K562 (cell line): ENCODE measurements around the gene MRPS18B. TPM values are rescaled to one million over a fixed set of nuclear protein-coding genes. Genes with fewer than 3 reads are reported as not detected.
A peak's percentile ranks its signal among the peaks of the same experiment; 100 is the strongest.

Source experiments
- ATAC-seq: fragments of 200-7000 bp; cut with Tn5 transposase; 3 replicates; pipeline ENCODE4 v1.9.1; 2020; ENCODE audit warnings: moderate library complexity
- BruUV-seq: library from RNA; stranded (reverse); fragments of 400-500 nt; replicated peaks from 2 replicates; lab custom pipeline; 2021; lab: Mats Ljungman, UMichigan
- CTCF ChIA-PET: fragments of 300-600 bp; formaldehyde crosslinking; extraction: SDS; loops from one replicate; lab custom pipeline; 2021; ENCODE audit warnings: low intra/inter-chr PET ratio; lab: Yijun Ruan, JAX
- POLR2A ChIA-PET: fragments of 300-600, 350-650 bp; sonication (Branson Sonifier 250); formaldehyde crosslinking; extraction: SDS; loops from one replicate; lab custom pipeline; 2021; ENCODE audit warnings: antibody characterized with exemption, inconsistent platforms; lab: Yijun Ruan, JAX
- DNase-seq, 4 experiments: peaks; one replicate each; pipeline versions ENCODE4 v3.0.0 to v3.0.0-alpha.2; 2011 to 2018; ENCODE audit warnings: low spot score in 3 of 4, mixed read lengths in 3 of 4; ENCODE audit errors: extremely low read depth in 1 of 4
- FAIRE-seq: peaks from 2 replicates; lab custom pipeline; 2011; peaks lifted over from hg19 to GRCh38; lab: Jason Lieb, UNC
- H2AFZ ChIP-seq: 2 replicates; pipeline ENCODE4 v1.6.0; 2011; ENCODE audit warnings: low read depth, low read length, control low read depth, inconsistent platforms
- H3K27ac ChIP-seq: fragments of 200-600 bp; 3 replicates; pipeline ENCODE4 v1.8.0; 2011; ENCODE audit warnings: low read depth, mild to moderate bottlenecking, control low read depth, inconsistent platforms, low read length, moderate library complexity, mixed read lengths; ENCODE audit errors: extremely low read depth
- H3K27me3 ChIP-seq, 2 experiments: fragments of 300-600 bp in 1 of 2; 2 replicates in 1 of 2; 3 replicates in 1 of 2; pipeline versions ENCODE4 v1.6.0 to v1.8.0; 2011; ENCODE audit warnings: inconsistent platforms in 2 of 2, low read length in 2 of 2, mild to moderate bottlenecking in 1 of 2, mixed read lengths in 1 of 2, moderate library complexity in 1 of 2; ENCODE audit not compliant: control insufficient read depth in 2 of 2, insufficient read depth in 2 of 2
- H3K36me3 ChIP-seq: fragments of 300-600 bp; 3 replicates; pipeline ENCODE4 v1.8.0; 2011; ENCODE audit warnings: mild to moderate bottlenecking, low read length, inconsistent platforms; ENCODE audit not compliant: control insufficient read depth, insufficient read depth
- H3K4me1 ChIP-seq, 2 experiments: fragments of 200-600 bp in 1 of 2; replicated peaks in 1 of 2; 2 replicates in 1 of 2; 3 replicates in 1 of 2; pipeline versions ENCODE4 v1.5.1 to v1.8.0; 2011; ENCODE audit warnings: inconsistent platforms in 2 of 2, low read length in 2 of 2, mild to moderate bottlenecking in 1 of 2, mixed read lengths in 1 of 2, moderate library complexity in 1 of 2; ENCODE audit not compliant: control insufficient read depth in 2 of 2, insufficient read depth in 2 of 2
- H3K4me2 ChIP-seq: 2 replicates; pipeline ENCODE4 v1.6.1; 2011; ENCODE audit warnings: low read length, control low read depth, inconsistent platforms, mixed read lengths; ENCODE audit not compliant: insufficient read depth
- H3K4me3 ChIP-seq: fragments of 200-600 bp; sonication (generic), shearing (Covaris generic); 2 replicates; pipeline ENCODE4 v1.5.1; 2016; ENCODE audit warnings: control low read depth, inconsistent platforms
- H3K79me2 ChIP-seq: fragments of 200-600 bp; 3 replicates; pipeline ENCODE4 v1.8.0; 2011; ENCODE audit warnings: low read length, inconsistent platforms; ENCODE audit not compliant: control insufficient read depth, insufficient read depth
- H3K9ac ChIP-seq, 2 experiments: 2 replicates each; pipeline versions ENCODE4 v1.6.0 to v1.6.1; 2011; ENCODE audit warnings: low read depth in 2 of 2, low read length in 2 of 2, control low read depth in 1 of 2, inconsistent platforms in 1 of 2, mild to moderate bottlenecking in 1 of 2, mixed read lengths in 1 of 2; ENCODE audit not compliant: insufficient read depth in 1 of 2
- H3K9me1 ChIP-seq: one replicate; pipeline ENCODE4 v1.6.0; 2011; ENCODE audit warnings: inconsistent platforms, mild to moderate bottlenecking, low read length, moderate library complexity; ENCODE audit not compliant: control insufficient read depth, insufficient read depth
- H3K9me3 ChIP-seq: replicated peaks from 2 replicates; pipeline ENCODE4 v1.5.1; 2011; ENCODE audit warnings: low read depth, low read length, inconsistent platforms; ENCODE audit not compliant: control insufficient read depth, insufficient read depth
- H4K20me1 ChIP-seq: replicated peaks from 2 replicates; pipeline ENCODE4 v1.6.1; 2011; ENCODE audit warnings: low read length, inconsistent platforms, mixed read lengths; ENCODE audit not compliant: control insufficient read depth, insufficient read depth
- EP400 ChIP-seq: fragments of 450-650 bp; IDR thresholded peaks from 2 replicates; pipeline ENCODE4 v1.6.1; 2017; ENCODE audit warnings: antibody characterized with exemption, mild to moderate bottlenecking, moderate library complexity
- MYBL2 ChIP-seq, 2 experiments: fragments of 450-650 bp in 1 of 2; sonication (generic) in 1 of 2; formaldehyde crosslinking in 1 of 2; IDR thresholded peaks; 2 replicates each; pipeline versions ENCODE4 v1.6.1 to v1.8.1; 2017 to 2022; ENCODE audit warnings: borderline replicate concordance in 1 of 2, inconsistent platforms in 1 of 2, low read depth in 1 of 2, mild to moderate bottlenecking in 1 of 2, missing genetic modification reagents in 1 of 2, moderate library complexity in 1 of 2
- MYNN ChIP-seq, 2 experiments: sonication (generic); formaldehyde crosslinking in 1 of 2; IDR thresholded peaks; 2 replicates each; pipeline versions ENCODE4 v1.5.0 to v1.6.1; 2016 to 2020; ENCODE audit warnings: antibody characterized with exemption in 1 of 2, missing genetic modification reagents in 1 of 2
- PML ChIP-seq: IDR thresholded peaks from 2 replicates; pipeline ENCODE4 v1.6.1; 2012; ENCODE audit warnings: low read length, inconsistent platforms
- POLR2A ChIP-seq: fragments of 450-650 bp; conservative IDR thresholded peaks from 2 replicates; pipeline ENCODE4 v1.6.1; 2016
- POLR2AphosphoS2 ChIP-seq: IDR thresholded peaks from 2 replicates; pipeline ENCODE4 v1.6.1; 2012; ENCODE audit warnings: low read length, improper control_type of control experiment
- POLR2AphosphoS5 ChIP-seq: IDR thresholded peaks from 2 replicates; pipeline ENCODE4 v1.6.1; 2011; ENCODE audit warnings: mild to moderate bottlenecking, low read depth, low read length, moderate library complexity; ENCODE audit not compliant: control insufficient read depth, insufficient read depth
- SIRT6 ChIP-seq: IDR thresholded peaks from one replicate; pipeline ENCODE4 v1.6.1; 2012; ENCODE audit warnings: low read depth, mild to moderate bottlenecking, control low read depth, inconsistent platforms, low read length, moderate library complexity
- SOX6 ChIP-seq: fragments of 450-650 bp; IDR thresholded peaks from 2 replicates; pipeline ENCODE4 v1.6.1; 2014; ENCODE audit warnings: mild to moderate bottlenecking
- TFAM ChIP-seq: fragments of 250-450 bp; sonication (Bioruptor Pico); conservative IDR thresholded peaks from 2 replicates; pipeline ENCODE4 v1.5.0; 2021; ENCODE audit warnings: mild to moderate bottlenecking, moderate library complexity
- WGBS: fragments of 100-300 bp; shearing (Covaris generic); methylation state at CpG from one replicate; pipeline ENCODE4 v1.1.6; 2016; ENCODE audit warnings: low coverage, mixed read lengths; ENCODE audit not compliant: insufficient coverage; ENCODE audit errors: missing lambda C conversion rate; 5-methylcytosine and 5-hydroxymethylcytosine counted together
- in situ Hi-C: fragments of 300-500 bp; cut with MboI; formaldehyde crosslinking; loops from 4 replicates; pipeline ENCODE4 v1.15.0; 2018; ENCODE audit warnings: inconsistent platforms, mixed read lengths
- intact Hi-C: fragments of 100-400 bp; cut with micrococcal nuclease; formaldehyde crosslinking; loops from 2 replicates; pipeline ENCODE4 v1.14.2; 2022
- polyA plus RNA-seq, 8 experiments: library from polyadenylated mRNA; depleted of rRNA in 4 of 8; stranded (reverse) in 5 of 8; unstranded in 3 of 8; fragments of >200 nt; fragmentation: Nextera tagmentation in 2 of 8; fragmentation: Illumina TruSeq in 1 of 8; extraction: Ambion mirVana in 2 of 8; extraction: Trizol in 1 of 8; gene quantifications; 2 replicates each; pipeline versions ENCODE4 v1.2.1 to v1.2.3, GENCODE V29; 2011 to 2014; ENCODE audit warnings: inconsistent platforms in 1 of 8, missing spikeins in 1 of 8
- total RNA-seq, 7 experiments: library from RNA; depleted of rRNA in 6 of 7; stranded (reverse); fragments of >200 nt in 6 of 7; fragmentation: Illumina TruSeq in 2 of 7; extraction: Trizol in 2 of 7; gene quantifications; 2 replicates each; pipeline versions ENCODE4 v1.2.1 to v1.2.3, GENCODE V29; 2011 to 2021; ENCODE audit warnings: low replicate concordance in 1 of 7
- TF ChIP-seq, protein P1 (sequence below): sonication (generic); formaldehyde crosslinking; IDR thresholded peaks from 2 replicates; pipeline ENCODE4 v1.8.0; 2022; ENCODE audit warnings: missing genetic modification reagents, mild to moderate bottlenecking, borderline replicate concordance
- TF ChIP-seq, protein P2 (sequence below): sonication (generic); formaldehyde crosslinking; IDR thresholded peaks from 2 replicates; pipeline ENCODE4 v1.8.1; 2023; ENCODE audit warnings: mild to moderate bottlenecking, missing genetic modification reagents

MRPS18B gene
- total and polyA plus RNA-seq, 9 of the 15 experiments (the other 6 are each of a cell fraction or from before 2014, with no cell fraction given) = 132 to 383 (median 178) TPM

DNA sequence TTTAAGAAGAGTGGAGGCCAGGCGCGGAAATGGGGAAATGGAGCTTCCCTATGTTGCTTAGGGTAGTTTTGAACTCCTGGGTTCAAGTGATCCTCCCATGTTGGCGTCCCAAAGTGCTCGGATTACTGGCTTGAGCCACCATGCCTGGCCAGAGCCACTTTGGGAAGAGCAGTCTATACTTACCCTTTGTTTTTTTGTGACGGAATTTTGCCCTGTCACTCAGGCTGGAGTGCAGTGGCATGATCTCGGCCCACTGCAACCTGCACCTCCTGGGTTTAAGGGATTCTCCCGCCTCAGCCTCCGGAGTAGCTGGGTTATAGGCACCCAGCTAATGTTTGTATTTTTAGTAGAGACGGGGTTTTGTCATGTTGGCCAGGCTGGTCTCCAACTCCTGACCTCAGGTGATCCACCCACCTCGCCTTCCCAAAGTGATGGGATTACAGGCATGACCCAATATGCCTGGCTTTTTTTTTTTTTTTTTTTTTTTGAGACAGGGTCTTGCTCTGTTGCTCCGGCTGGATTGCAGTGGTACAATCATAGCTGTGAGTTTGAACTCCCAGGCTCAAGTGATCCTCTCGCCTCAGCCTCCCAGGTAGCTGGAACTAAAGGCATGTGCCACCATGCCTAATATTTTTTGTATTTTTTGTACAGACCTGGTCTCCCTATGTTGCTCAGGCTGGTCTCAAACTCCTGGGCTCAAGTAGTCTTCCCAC lies 18.6 kb upstream of the MRPS18B start (continued):
- no peak for TF ChIP-seq TFAM
- TF ChIP-seq, protein P1, sequence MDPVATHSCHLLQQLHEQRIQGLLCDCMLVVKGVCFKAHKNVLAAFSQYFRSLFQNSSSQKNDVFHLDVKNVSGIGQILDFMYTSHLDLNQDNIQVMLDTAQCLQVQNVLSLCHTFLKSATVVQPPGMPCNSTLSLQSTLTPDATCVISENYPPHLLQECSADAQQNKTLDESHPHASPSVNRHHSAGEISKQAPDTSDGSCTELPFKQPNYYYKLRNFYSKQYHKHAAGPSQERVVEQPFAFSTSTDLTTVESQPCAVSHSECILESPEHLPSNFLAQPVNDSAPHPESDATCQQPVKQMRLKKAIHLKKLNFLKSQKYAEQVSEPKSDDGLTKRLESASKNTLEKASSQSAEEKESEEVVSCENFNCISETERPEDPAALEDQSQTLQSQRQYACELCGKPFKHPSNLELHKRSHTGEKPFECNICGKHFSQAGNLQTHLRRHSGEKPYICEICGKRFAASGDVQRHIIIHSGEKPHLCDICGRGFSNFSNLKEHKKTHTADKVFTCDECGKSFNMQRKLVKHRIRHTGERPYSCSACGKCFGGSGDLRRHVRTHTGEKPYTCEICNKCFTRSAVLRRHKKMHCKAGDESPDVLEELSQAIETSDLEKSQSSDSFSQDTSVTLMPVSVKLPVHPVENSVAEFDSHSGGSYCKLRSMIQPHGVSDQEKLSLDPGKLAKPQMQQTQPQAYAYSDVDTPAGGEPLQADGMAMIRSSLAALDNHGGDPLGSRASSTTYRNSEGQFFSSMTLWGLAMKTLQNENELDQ = no peak
- TF ChIP-seq EP400 = no peak
- TF ChIP-seq, all 486 proteins: peak for 5

DNA sequence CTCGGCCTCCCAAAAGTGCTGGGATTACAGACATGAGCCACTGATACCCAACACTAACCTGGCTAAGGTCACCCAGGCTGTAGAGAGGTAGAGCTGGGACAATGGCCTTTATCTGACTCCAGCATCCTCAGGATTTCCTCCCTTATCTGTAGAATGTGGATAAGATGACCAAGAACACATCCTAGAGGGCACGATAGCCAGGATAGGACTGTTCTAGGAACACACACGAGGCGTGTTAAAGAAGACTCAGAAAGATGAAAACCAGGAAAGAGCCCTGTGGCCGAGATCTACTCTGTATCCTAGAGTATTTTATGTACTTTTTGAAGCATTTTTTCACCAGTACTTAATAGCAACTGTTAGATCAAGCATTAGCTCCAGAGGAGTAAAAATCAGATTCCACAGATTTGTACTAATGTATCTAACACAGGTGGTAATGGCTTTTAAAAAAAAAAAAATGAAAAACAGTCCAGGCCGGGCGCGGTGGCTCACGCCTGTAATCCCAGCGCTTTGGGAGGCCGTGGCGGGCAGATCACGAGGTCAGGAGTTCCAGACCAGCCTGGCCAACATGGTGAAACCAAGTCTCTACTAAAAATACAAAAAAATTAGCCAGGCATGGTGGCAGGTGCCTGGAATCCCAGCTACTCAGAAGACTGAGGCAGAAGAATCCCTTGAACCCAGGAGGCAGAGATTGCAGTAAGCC lies 17.9 kb upstream of the MRPS18B start:
- ChIA-PET POLR2A (interaction anchor here (0.6 to 13.5 kb wide), 9 partner anchors 8 to 55 kb away, joined by 3 to 310 read pairs (median 16); partner anchors contain the start of gene ABCF1), CTCF (no interaction called here)
- in situ Hi-C loops (loop anchor here (5.0 kb wide), 1 partner anchor 107 kb away; no protein-coding TSS in a partner anchor), intact Hi-C loops (no loop called here)
- no TSS peak for BruUV-seq
- Histone ChIP-seq H2AFZ (no peak overlapping the region), H3K36me3 (peaks cover 70% of the 10 kb centered on the region), H3K27me3 (no peaks in the 10 kb centered on the region), H3K9me1 (no peaks in the 10 kb centered on the region), H3K9me3 (no peaks in the 10 kb centered on the region), H3K9ac (no peak overlapping the region), H4K20me1 (peaks cover 7% of the 10 kb centered on the region; the same call in 1 of the 2 replicates), H3K4me1 (peaks cover 4 to 11% of the 10 kb centered on the region in 2 experiments; a peak in 4 of 5 replicates), H3K79me2 (no peaks in the 10 kb centered on the region; the same call in 2 of the 3 replicates), H3K4me2 (no peak overlapping the region), H3K27ac (no peak overlapping the region), H3K4me3 (no peak overlapping the region)
- peak; percentile 10 for ATAC-seq
- 67% methylated on average over 13 of the region's 13 CpGs for WGBS
- FAIRE-seq = no peak
- DNase-seq = peak in 1 of 4 experiments; percentile 34
- TF ChIP-seq, protein P2, sequence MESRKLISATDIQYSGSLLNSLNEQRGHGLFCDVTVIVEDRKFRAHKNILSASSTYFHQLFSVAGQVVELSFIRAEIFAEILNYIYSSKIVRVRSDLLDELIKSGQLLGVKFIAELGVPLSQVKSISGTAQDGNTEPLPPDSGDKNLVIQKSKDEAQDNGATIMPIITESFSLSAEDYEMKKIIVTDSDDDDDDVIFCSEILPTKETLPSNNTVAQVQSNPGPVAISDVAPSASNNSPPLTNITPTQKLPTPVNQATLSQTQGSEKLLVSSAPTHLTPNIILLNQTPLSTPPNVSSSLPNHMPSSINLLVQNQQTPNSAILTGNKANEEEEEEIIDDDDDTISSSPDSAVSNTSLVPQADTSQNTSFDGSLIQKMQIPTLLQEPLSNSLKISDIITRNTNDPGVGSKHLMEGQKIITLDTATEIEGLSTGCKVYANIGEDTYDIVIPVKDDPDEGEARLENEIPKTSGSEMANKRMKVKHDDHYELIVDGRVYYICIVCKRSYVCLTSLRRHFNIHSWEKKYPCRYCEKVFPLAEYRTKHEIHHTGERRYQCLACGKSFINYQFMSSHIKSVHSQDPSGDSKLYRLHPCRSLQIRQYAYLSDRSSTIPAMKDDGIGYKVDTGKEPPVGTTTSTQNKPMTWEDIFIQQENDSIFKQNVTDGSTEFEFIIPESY (CRISPR knock-in tag) = peak; percentile 84
- TF ChIP-seq MYNN (IDR thresholded peaks at IDR 0.05) = peak; percentile 14
- TF ChIP-seq MYNN (CRISPR knock-in tag; IDR thresholded peaks at IDR 0.05) = no peak
- TF ChIP-seq POLR2AphosphoS5 = peak; percentile 8; the same call in 1 of the 2 replicates
- no peak for TF ChIP-seq MYBL2 (IDR thresholded peaks at IDR 0.05; ENCODE audit: low read depth)
- TF ChIP-seq MYBL2 (CRISPR knock-in tag; IDR thresholded peaks at IDR 0.05; ENCODE audit: borderline replicate concordance) = no peak
- TF ChIP-seq PML = peak; percentile 35; the same call in 1 of the 2 replicates
- peak; percentile 42; the same call in 1 of the 2 replicates for TF ChIP-seq SOX6
- TF ChIP-seq SIRT6 = peak; percentile 3
- TF ChIP-seq POLR2AphosphoS2 = peak; percentile 27; the same call in 1 of the 2 replicates
- TF ChIP-seq POLR2A = peak; percentile 52
